ENCODE data around the gene PSENEN. TPM values are rescaled to one million over a fixed set of nuclear protein-coding genes. Genes with fewer than 3 reads are reported as not detected.
"Not testable (repeated sequence)": the region's sequence is repeated elsewhere in the genome, so short reads cannot be mapped to it uniquely, and the experiment has no call there.

PSENEN gene
- polyA plus RNA-seq, 3 donors, result 55.6 to 62.0 (median 59.6) TPM

DNA sequence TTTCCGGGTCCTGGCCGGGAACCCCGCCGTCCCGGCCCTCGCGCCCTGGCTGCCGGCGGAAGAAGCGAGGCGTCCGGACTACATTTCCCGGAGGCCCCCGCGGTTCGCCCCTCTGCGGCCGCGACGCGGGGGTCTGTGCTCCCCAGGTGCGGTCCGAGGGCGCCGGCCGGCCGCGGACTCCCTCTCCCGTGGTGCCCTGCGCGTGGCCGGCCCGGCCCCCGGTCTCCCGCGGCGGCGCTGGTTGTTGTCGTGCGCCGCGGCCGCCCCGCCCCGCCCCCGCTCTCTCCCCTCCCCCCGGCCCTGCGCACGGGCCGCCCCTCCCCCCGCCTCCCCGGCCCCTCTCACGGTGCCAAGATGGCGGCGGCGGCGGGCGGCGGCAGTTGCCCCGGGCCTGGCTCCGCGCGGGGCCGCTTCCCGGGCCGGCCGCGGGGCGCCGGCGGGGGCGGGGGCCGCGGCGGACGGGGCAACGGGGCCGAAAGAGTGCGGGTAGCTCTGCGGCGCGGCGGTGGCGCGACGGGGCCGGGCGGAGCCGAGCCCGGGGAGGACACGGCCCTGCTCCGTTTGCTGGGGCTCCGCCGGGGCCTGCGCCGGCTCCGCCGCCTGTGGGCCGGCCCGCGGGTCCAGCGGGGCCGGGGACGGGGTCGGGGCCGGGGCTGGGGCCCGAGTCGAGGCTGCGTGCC is 27.6 kb upstream of the PSENEN start, which contains the start of gene KMT2B:
KMT2B (plus strand) TSS at position 339 of the 680 bp plus-strand sequence; CDS start at position 355, 16 bp downstream.
- DNase-seq (ENCODE audit: low read depth in 3 of 3, low spot score in 2 of 3), result peak in 1 of 3 donors; percentile 90

DNA sequence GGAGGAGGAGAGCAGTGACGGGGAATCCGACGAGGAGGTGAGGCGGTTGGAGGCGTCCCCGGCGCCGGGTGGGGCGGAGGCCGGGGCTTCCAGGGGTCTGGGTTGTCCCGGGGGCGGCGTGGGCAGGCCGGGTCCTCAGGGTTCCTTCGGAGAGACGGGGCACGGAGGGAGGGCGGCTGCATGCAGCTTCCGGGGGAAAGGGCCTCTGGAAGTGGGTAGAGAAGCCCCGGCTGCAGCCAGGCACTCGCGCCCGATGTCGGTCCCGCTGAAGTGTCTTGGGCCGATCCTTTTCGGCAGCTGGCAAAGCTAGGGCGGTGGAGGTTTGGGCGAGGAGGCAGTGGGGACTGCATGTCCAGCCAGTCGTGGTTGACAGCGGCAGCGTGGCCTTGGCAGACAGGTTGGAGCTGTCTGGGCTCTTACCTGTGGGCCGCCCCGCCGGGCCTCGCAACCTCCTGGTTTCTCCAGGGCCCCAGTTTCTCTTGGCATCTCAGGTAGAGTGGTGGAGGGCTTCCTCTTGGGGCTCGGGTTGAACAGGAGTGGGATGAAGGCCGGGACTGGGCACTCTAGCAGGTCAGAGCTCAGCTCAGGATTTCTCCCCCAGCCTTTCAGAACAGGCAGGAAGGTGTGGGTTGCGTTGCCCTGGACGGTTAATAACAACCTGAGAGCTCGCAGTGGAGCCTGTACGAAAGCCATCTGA is 27.0 kb upstream of the PSENEN start:
- DNase-seq (ENCODE audit: low read depth in 3 of 3, low spot score in 2 of 3), result no peak

DNA sequence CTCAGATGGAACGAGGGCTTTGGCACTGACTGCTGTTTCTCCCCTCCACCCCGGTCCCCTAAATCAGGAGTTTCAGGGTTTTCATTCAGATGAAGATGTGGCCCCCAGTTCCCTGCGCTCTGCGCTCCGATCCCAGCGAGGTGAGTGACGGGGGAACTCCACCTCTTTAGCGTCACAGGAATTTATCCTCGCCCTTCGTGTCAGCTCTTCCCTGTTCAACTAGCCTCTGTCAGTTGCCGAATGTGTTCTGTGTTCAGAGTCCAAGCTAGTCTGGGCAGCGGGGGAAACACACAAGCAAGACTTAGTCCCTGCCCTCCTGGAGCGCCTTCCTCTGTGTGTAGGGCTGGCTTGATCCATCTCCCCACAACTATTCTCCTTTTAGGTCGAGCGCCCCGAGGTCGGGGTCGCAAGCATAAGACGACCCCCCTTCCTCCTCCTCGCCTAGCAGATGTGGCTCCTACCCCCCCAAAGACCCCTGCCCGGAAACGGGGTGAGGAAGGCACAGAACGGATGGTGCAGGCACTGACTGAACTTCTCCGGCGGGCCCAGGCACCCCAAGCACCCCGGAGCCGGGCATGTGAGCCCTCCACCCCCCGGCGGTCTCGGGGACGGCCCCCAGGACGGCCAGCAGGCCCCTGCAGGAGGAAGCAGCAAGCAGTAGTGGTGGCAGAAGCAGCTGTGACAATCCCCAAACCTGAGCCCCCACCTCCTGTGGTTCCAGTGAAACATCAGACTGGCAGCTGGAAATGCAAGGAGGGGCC is 25.9 kb upstream of the PSENEN start:
- no peak for DNase-seq (ENCODE audit: low read depth in 3 of 3, low spot score in 2 of 3)

DNA sequence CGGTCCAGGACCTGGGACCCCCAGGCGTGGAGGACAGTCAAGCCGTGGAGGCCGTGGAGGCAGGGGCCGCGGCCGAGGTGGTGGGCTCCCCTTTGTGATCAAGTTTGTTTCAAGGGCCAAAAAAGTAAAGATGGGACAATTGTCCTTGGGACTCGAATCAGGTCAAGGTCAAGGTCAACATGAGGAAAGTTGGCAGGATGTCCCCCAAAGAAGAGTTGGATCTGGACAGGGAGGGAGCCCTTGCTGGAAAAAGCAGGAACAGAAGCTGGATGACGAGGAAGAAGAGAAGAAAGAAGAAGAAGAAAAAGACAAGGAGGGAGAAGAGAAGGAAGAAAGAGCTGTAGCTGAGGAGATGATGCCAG is 25.3 kb upstream of the PSENEN start:
- DNase-seq (ENCODE audit: low read depth in 3 of 3, low spot score in 2 of 3), result no peak

DNA sequence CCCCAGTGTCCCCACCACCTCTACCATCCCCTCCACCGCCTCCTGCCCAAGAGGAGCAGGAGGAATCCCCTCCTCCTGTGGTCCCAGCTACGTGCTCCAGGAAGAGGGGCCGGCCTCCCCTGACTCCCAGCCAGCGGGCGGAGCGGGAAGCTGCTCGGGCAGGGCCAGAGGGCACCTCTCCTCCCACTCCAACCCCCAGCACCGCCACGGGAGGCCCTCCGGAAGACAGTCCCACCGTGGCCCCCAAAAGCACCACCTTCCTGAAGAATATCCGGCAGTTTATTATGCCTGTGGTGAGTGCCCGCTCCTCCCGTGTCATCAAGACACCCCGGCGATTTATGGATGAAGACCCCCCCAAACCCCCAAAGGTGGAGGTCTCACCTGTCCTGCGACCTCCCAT is 24.8 kb upstream of the PSENEN start:
- no peak for DNase-seq (ENCODE audit: low read depth in 3 of 3, low spot score in 2 of 3)

DNA sequence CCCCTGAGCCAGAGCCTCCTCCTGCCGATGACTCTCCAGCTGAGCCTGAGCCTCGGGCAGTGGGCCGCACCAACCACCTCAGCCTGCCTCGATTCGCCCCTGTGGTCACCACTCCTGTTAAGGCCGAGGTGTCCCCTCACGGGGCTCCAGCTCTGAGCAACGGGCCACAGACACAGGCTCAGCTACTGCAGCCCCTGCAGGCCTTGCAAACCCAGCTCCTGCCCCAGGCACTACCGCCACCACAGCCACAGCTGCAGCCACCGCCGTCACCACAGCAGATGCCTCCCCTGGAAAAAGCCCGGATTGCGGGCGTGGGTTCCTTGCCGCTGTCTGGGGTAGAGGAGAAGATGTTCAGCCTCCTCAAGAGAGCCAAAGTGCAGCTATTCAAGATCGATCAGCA is 24.1 kb upstream of the PSENEN start:
- no peak for DNase-seq (ENCODE audit: low read depth in 3 of 3, low spot score in 2 of 3)

DNA sequence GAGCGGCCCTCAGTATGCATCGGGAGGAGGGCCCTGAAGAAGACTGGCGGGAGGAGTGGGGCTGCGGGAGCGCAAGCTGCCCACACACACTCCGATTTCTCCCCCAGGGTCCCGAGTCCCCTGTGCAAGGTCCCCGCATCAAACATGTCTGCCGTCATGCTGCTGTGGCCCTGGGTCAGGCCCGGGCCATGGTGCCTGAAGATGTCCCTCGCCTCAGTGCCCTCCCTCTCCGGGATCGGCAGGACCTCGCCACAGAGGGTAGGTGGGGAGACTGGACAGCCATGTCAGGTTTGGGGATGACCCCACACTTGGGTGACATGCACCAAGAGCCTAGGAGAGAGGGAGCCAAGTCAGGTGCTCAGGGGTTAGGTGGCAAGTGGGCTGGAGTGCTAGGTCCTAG is 23.0 kb upstream of the PSENEN start:
- DNase-seq (ENCODE audit: low read depth in 3 of 3, low spot score in 2 of 3), result no peak

DNA sequence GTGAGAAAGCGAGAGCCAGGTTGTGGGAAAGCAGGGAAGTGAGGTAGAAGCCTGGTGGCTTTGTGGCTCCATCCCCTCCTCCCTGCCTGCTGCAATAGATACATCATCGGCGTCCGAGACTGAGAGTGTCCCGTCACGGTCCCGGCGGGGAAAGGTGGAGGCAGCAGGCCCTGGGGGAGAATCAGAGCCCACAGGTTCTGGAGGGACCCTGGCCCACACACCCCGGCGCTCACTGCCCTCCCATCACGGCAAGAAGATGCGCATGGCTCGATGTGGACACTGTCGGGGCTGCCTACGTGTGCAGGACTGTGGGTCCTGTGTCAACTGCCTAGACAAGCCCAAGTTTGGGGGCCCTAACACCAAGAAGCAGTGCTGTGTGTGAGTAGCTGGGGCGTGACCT is 22.6 kb upstream of the PSENEN start:
- DNase-seq (ENCODE audit: low read depth in 3 of 3, low spot score in 2 of 3), result no peak

DNA sequence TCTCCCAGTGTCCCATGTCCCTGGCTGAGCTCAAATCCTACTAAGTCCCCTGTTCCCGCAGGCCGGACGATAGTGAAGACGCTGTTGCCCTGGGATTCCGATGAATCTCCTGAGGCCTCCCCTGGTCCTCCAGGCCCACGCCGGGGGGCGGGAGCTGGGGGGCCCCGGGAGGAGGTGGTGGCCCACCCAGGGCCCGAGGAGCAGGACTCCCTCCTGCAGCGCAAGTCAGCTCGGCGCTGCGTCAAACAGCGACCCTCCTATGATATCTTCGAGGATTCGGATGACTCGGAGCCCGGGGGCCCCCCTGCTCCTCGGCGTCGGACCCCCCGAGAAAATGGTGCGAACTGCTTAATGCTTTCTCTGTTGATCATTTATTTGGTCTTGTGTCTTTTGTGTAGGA is 21.8 kb upstream of the PSENEN start:
- DNase-seq (ENCODE audit: low read depth in 3 of 3, low spot score in 2 of 3), result no peak

DNA sequence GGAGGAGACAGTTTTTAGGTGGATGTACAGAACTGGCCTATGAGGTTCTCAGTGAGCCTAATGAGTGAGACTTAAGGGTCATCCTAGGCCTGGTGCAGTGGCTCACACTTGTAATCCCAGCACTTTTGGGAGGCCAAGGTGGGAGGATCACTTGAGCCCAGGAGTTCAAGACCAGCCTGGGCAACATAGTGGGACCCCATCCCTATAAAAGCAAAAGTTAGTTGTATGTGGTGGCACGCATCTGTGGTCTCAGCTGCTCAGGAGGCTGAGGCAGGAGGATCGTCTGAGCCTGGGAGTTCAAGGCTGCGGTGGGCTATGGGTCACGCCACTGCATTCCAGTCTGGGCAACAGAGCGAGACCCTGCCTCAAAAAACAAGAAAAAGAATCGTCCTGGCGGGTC is 21.3 kb upstream of the PSENEN start:
- DNase-seq (ENCODE audit: low read depth in 3 of 3, low spot score in 2 of 3), result not testable (repeated sequence)

DNA sequence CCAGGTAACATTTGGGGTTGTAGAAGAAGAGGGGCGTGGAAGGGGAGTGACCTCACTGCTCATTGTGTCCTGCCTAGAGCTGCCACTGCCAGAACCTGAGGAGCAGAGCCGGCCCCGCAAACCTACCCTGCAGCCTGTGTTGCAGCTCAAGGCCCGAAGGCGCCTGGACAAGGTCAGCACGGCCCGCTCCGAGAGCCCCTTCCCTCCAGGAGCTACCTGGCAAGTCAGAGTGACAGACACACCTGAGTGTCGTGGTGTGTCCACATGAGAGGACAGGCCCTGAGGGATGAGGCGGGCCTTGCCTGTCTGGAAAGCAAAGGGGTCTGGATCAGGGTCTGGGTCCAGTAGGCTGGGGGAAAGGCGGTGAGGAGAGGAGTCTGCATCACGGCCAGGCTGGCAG is 20.9 kb upstream of the PSENEN start:
- DNase-seq (ENCODE audit: low read depth in 3 of 3, low spot score in 2 of 3), result no peak

DNA sequence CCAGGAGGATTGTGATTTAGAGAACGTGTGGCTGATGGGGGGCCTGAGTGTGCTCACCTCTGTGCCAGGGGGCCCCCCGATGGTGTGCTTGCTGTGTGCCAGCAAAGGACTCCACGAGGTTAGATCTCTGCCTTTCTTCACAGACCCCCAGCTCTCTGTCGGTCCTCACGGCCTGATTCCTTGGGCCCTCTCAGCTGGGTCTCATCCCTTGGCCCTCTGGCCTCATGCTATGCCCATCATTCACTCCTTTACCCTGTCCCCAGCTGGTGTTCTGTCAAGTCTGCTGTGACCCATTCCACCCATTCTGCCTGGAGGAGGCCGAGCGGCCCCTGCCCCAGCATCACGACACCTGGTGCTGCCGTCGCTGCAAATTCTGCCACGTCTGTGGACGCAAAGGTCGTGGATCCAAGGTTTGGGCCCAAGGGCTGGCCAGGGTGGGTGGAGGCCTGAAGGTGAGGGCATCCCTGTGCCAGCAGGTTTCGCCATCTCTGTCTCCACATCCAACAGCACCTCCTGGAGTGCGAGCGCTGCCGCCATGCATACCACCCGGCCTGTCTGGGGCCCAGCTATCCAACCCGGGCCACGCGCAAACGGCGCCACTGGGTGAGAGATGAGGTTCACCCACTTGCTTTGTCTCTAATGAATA is 20.1 kb upstream of the PSENEN start:
- DNase-seq (ENCODE audit: low read depth in 3 of 3, low spot score in 2 of 3), result no peak

DNA sequence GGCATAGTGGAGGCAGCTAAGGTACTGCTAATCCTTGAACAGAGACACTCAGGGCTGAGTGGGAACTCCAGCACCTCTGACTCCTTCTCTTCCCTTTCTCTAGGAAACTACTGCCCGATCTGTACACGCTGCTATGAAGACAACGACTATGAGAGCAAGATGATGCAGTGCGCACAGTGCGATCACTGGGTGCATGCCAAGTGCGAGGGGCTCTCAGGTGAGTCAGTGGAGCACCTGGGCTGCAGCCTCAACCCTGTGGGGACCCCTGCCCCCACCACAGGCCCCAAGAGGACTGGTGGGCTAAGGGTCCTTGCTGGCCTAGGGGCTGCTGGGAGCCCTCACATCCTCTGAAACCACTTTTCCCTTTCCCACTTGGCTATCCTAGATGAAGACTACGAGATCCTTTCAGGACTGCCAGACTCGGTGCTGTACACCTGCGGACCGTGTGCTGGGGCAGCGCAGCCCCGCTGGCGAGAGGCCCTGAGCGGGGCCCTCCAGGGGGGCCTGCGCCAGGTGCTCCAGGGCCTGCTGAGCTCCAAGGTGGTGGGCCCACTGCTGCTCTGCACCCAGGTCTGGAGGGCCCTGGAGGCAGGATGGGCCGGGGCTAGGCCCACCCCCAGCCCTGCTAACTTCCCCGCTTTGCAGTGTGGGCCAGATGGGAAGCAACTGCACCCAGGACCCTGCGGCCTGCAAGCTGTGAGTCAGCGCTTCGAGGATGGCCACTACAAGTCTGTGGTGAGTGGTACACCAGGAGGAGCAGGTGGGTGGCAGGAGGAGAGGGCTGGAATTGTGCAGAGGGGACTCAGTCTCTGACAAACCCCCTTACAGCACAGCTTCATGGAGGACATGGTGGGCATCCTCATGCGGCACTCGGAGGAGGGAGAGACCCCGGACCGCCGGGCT is 18.1 kb upstream of the PSENEN start:
- DNase-seq (ENCODE audit: low read depth in 3 of 3, low spot score in 2 of 3), result no peak

DNA sequence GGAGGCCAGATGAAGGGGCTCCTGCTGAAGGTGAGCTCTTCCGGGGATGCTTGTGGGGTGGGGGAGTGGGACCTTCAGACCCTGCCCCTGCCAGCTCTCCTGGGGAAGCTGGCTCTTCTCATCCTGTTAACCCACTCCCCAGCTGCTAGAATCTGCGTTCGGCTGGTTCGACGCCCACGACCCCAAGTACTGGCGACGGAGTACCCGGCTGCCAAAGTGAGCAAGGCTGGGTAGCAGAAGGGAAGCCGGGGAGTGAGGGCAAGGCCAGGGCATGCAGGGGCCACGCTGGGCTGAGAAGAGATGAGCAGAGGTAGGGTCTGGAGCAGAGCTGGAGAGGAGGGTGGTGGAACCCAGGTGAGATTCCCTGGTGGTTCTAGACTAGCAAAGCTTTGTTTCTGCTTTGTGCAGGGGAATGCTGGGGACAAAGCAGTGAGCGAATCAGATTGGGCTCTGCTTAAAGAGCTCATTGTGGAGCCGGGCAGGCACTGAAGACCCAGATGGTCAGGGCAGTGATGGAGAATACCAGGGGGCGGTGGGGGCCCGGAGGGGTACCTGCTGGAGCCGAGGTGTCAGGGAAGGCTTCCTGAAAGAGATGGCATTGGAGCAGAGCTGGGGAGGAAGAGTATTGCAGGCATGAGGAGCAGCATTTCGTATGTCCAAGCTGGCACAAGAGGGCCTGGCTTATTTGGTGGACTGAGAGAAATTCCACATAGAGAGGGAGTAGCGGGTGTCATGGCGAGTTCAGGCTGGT is 17.3 kb upstream of the PSENEN start:
- DNase-seq (ENCODE audit: low read depth in 3 of 3, low spot score in 2 of 3), result no peak

DNA sequence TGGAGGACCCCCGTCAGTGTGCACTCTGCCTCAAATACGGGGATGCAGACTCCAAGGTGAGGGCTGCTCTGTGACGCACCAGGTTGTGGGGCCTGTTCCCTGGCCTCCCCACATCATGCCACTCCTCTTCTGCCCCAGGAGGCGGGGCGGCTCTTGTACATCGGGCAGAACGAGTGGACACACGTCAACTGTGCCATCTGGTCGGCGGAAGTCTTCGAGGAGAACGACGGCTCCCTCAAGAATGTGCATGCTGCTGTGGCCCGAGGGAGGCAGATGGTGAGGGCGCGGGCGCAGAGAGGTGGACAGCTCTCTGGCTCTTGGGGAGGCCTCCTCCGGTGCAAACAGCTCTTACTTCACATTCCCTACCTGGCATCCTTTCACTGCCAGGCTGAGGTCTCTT is 16.4 kb upstream of the PSENEN start:
- DNase-seq (ENCODE audit: low read depth in 3 of 3, low spot score in 2 of 3), result no peak

DNA sequence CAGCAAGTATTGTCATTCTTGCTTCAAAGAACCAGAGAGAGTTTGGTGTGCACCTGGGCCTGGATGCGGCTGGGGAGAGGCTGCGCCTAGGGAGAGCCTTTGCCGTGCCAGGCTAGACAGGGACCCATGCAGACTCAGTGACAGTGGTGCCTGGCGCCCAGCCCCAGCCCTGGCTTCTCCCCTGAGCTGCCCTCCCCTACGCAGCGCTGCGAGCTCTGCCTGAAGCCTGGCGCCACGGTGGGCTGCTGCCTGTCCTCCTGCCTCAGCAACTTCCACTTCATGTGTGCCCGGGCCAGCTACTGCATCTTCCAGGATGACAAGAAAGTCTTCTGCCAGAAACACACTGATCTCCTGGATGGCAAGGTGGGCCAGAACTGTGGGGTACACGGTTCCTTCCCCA is 15.7 kb upstream of the PSENEN start:
- no peak for DNase-seq (ENCODE audit: low read depth in 3 of 3, low spot score in 2 of 3)

DNA sequence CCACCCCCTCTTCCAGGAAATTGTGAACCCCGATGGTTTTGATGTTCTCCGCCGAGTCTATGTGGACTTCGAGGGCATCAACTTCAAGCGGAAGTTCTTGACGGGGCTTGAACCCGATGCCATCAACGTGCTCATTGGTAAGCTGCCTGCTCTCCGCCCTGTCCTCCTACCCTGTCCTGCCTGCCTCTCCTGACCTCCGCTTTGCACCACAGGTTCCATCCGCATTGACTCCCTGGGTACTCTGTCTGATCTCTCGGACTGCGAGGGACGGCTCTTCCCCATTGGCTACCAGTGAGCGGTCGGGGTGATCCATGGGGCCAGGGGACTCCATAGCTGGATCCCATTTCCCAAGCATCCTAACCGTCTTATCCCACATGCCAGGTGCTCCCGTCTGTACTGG is 15.1 kb upstream of the PSENEN start:
- no peak for DNase-seq (ENCODE audit: low read depth in 3 of 3, low spot score in 2 of 3)

DNA sequence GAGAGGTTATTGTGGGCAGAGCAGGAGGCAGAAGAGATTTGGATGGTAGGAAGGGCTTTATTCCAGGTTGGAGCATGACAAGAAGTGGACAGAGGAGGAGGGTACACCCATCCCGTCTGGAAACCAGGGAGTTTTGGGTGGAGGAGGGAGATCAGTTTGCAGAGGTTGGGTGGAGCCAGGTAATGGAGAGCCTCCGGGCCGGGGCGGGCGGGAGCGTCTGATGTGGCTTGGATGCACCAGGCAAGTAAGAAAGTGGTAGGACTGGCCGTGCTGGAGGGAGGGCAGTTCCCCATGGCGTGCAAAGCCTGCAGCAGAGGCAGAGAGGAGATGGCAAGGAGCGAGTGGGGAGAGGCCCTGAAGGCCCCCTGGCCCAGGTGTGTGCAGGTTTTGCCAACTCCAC is 14.1 kb upstream of the PSENEN start:
- DNase-seq (ENCODE audit: low read depth in 3 of 3, low spot score in 2 of 3), result no peak

DNA sequence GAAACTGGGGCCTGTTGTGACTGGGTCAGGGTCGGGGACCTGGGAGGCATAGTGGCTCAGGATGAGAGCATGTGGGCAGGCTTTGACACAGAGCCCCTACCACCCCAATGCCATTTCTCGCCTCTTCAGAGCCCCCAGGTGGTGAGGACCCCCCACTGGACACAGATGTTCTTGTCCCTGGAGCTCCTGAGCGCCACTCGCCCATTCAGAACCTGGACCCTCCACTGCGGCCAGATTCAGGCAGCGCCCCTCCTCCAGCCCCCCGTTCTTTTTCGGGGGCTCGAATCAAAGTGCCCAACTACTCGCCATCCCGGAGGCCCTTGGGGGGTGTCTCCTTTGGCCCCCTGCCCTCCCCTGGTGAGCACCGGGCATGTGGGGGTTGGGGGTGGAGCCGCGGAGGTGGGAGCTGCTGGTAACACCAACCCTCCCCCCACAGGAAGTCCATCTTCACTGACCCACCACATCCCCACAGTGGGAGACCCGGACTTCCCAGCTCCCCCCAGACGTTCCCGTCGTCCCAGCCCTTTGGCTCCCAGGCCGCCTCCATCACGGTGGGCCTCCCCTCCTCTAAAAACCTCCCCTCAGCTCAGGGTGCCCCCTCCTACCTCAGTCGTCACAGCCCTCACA is 13.6 kb upstream of the PSENEN start:
- no peak for DNase-seq (ENCODE audit: low read depth in 3 of 3, low spot score in 2 of 3)

Measured in right renal cortex interstitium (tissue), 3 donors.